ENCODE measurements around the gene MPDU1. TPM values are rescaled to one million over a fixed set of nuclear protein-coding genes. Genes with fewer than 3 reads are reported as not detected.

MPDU1 gene
- total and polyA plus RNA-seq, 2 experiments from 2014 or later: 109 to 201 TPM

- H2AFZ ChIP-seq: no peak overlapping the region
- H3K36me3 ChIP-seq (replicated peaks; ENCODE audit: insufficient read depth, low read depth): no peaks in the 10 kb centered on the region
- H3K4me2 ChIP-seq: peak overlapping the region; percentile 97
- H4K20me1 ChIP-seq (ENCODE audit: insufficient read depth, poor library complexity, severe bottlenecking): no peaks in the 10 kb centered on the region
- no peak for DNase-seq (ENCODE audit: low spot score)
- no peaks in the 10 kb centered on the region for H3K9me3 ChIP-seq (ENCODE audit: low read depth)
- H3K27ac ChIP-seq: no peak overlapping the region
- H3K9me2 ChIP-seq (replicated peaks; ENCODE audit: insufficient read depth): no peaks in the 10 kb centered on the region
- H3K79me2 ChIP-seq: peaks cover 50% of the 10 kb centered on the region
- 95% methylated on average over 30 of the region's 30 CpGs for WGBS (ENCODE audit: low lambda C conversion rate, missing lambda C conversion rate)
- H3K4me1 ChIP-seq (ENCODE audit: insufficient read depth): peaks cover 26% of the 10 kb centered on the region
- TF ChIP-seq EZH2phosphoT487 (IDR thresholded peaks at IDR 0.05; ENCODE audit: low read depth, severe bottlenecking, unreplicated experiment) (no peak), CTCF (IDR thresholded peaks at IDR 0.05; ENCODE audit: poor library complexity) (no peak), EZH2 (IDR thresholded peaks at IDR 0.05; ENCODE audit: borderline replicate concordance) (no peak)
- no peaks in the 10 kb centered on the region for H3K27me3 ChIP-seq
- H3K4me3 ChIP-seq: no peak overlapping the region
These were observed 20.4 kb upstream of the MPDU1 start for GRCh38 chr17:7563115-7563869.

GRCh38 chr17:7569571-7569970 is 14.1 kb upstream of the MPDU1 start:
- H3K27me3 ChIP-seq: no peaks in the 10 kb centered on the region
- H3K36me3 ChIP-seq (replicated peaks; ENCODE audit: insufficient read depth, low read depth): no peaks in the 10 kb centered on the region
- peaks cover 11% of the 10 kb centered on the region for H3K4me1 ChIP-seq (ENCODE audit: insufficient read depth)
- H2AFZ ChIP-seq: no peak overlapping the region
- no peak overlapping the region for H3K4me3 ChIP-seq
- H4K20me1 ChIP-seq (ENCODE audit: insufficient read depth, poor library complexity, severe bottlenecking): peaks cover 12% of the 10 kb centered on the region
- no peak overlapping the region for H3K27ac ChIP-seq
- H3K4me2 ChIP-seq: no peak overlapping the region
- no peaks in the 10 kb centered on the region for H3K9me2 ChIP-seq (replicated peaks; ENCODE audit: insufficient read depth)
- DNase-seq (ENCODE audit: low spot score): peak; percentile 1
- H3K79me2 ChIP-seq: peaks cover 52% of the 10 kb centered on the region
- TF ChIP-seq EZH2phosphoT487 (IDR thresholded peaks at IDR 0.05; ENCODE audit: low read depth, severe bottlenecking, unreplicated experiment): no peak
- TF ChIP-seq EZH2 (IDR thresholded peaks at IDR 0.05; ENCODE audit: borderline replicate concordance): no peak
- no peak for TF ChIP-seq CTCF (IDR thresholded peaks at IDR 0.05; ENCODE audit: poor library complexity)
- 97% methylated on average over 5 of the region's 5 CpGs for WGBS (ENCODE audit: low lambda C conversion rate, missing lambda C conversion rate)
- H3K9me3 ChIP-seq (ENCODE audit: low read depth): no peaks in the 10 kb centered on the region

GRCh38 chr17:7570351-7570750 is 13.3 kb upstream of the MPDU1 start:
- no peak overlapping the region for H3K4me3 ChIP-seq
- peaks cover 3% of the 10 kb centered on the region for H3K36me3 ChIP-seq (replicated peaks; ENCODE audit: insufficient read depth, low read depth)
- H3K4me2 ChIP-seq: no peak overlapping the region
- H4K20me1 ChIP-seq (ENCODE audit: insufficient read depth, poor library complexity, severe bottlenecking): peaks cover 20% of the 10 kb centered on the region
- H3K9me2 ChIP-seq (replicated peaks; ENCODE audit: insufficient read depth): no peaks in the 10 kb centered on the region
- H3K4me1 ChIP-seq (ENCODE audit: insufficient read depth): peaks cover 18% of the 10 kb centered on the region
- over 99% methylated on average over 10 of the region's 10 CpGs for WGBS (ENCODE audit: low lambda C conversion rate, missing lambda C conversion rate)
- no peaks in the 10 kb centered on the region for H3K9me3 ChIP-seq (ENCODE audit: low read depth)
- DNase-seq (ENCODE audit: low spot score): peak; percentile 1
- H3K79me2 ChIP-seq: peaks cover 53% of the 10 kb centered on the region
- no peak overlapping the region for H3K27ac ChIP-seq
- no peak for TF ChIP-seq EZH2phosphoT487 (IDR thresholded peaks at IDR 0.05; ENCODE audit: low read depth, severe bottlenecking, unreplicated experiment)
- TF ChIP-seq CTCF (IDR thresholded peaks at IDR 0.05; ENCODE audit: poor library complexity): no peak
- no peak overlapping the region for H2AFZ ChIP-seq
- H3K27me3 ChIP-seq: no peaks in the 10 kb centered on the region

Measured in hepatocyte (in vitro differentiated cells).